Panc1 (cell line): ENCODE measurements around the gene PKN3. TPM values are rescaled to one million over a fixed set of nuclear protein-coding genes. Genes with fewer than 3 reads are reported as not detected.

ENCODE experiments used
- ATAC-seq: fragments of 200-7000 bp; cut with Tn5 transposase; 2 replicates; pipeline ENCODE4 v1.9.1; 2020; ENCODE audit warnings: mild to moderate bottlenecking, moderate library complexity
- BruUV-seq: library from RNA; stranded (reverse); fragments of 400-500 nt; replicated peaks from 2 replicates; lab custom pipeline; 2021; lab: Mats Ljungman, UMichigan
- CTCF ChIA-PET: fragments of 300-600 bp; sonication (Branson Sonifier 250); formaldehyde crosslinking; loops from one replicate; lab custom pipeline; 2022; ENCODE audit warnings: antibody characterized with exemption; lab: Charles Lee
- POLR2A ChIA-PET: fragments of 300-600 bp; sonication (Branson Sonifier 250); formaldehyde crosslinking; loops from one replicate; lab custom pipeline; 2022; ENCODE audit warnings: antibody characterized with exemption; lab: Charles Lee
- DNase-seq: peaks from one replicate; pipeline ENCODE4 v3.0.0-alpha.2; 2010; ENCODE audit warnings: low read depth, low spot score
- H3K27ac ChIP-seq: 2 replicates; pipeline ENCODE4 v1.5.1; 2011; ENCODE audit warnings: mild to moderate bottlenecking, low read length, inconsistent platforms
- H3K27me3 ChIP-seq: fragments of 200-500 bp; sonication (Bioruptor generic); 2 replicates; pipeline ENCODE4 v1.6.0; 2014; ENCODE audit warnings: low read length, inconsistent platforms; ENCODE audit not compliant: control insufficient read depth, insufficient read depth
- H3K36me3 ChIP-seq: fragments of 200-500 bp; sonication (Bioruptor generic); 2 replicates; pipeline ENCODE4 v1.5.1; 2014; ENCODE audit warnings: inconsistent platforms, mild to moderate bottlenecking, low read length, moderate library complexity; ENCODE audit not compliant: control insufficient read depth, insufficient read depth
- H3K4me1 ChIP-seq: 2 replicates; pipeline ENCODE4 v1.5.1; 2011; ENCODE audit warnings: inconsistent platforms, mild to moderate bottlenecking, low read length, moderate library complexity; ENCODE audit not compliant: control insufficient read depth, insufficient read depth
- H3K4me3 ChIP-seq, 2 experiments: 2 replicates each; pipeline ENCODE4 v1.5.1; 2011 to 2012; ENCODE audit warnings: low read depth in 2 of 2, low read length in 2 of 2, mild to moderate bottlenecking in 2 of 2, inconsistent platforms in 1 of 2, moderate library complexity in 1 of 2
- H3K9me3 ChIP-seq: fragments of 200-500 bp; sonication (Bioruptor generic); 2 replicates; pipeline ENCODE4 v1.5.1; 2014; ENCODE audit warnings: low read depth, mild to moderate bottlenecking, inconsistent platforms, low read length, moderate library complexity; ENCODE audit not compliant: control insufficient read depth, insufficient read depth
- POLR2AphosphoS5 ChIP-seq: IDR thresholded peaks from 2 replicates; pipeline ENCODE4 v1.6.1; 2012; ENCODE audit warnings: mild to moderate bottlenecking, low read depth, low read length, moderate library complexity
- SIN3A ChIP-seq: IDR thresholded peaks from 2 replicates; pipeline ENCODE4 v1.6.1; 2012; ENCODE audit warnings: low read depth, mild to moderate bottlenecking, low read length, moderate library complexity, borderline replicate concordance; ENCODE audit not compliant: insufficient read depth
- TCF7L2 ChIP-seq: IDR thresholded peaks from 2 replicates; pipeline ENCODE4 v1.6.1; 2011; ENCODE audit warnings: mild to moderate bottlenecking, low read depth, low read length, inconsistent platforms
- in situ Hi-C: cut with HindIII; loops from 2 replicates; pipeline ENCODE4 v1.10.0; 2016; ENCODE audit warnings: low sequenced_read_pairs, low pct_unique_long_range_greater_than_20kb
- intact Hi-C: fragments of 100-400 bp; cut with micrococcal nuclease; formaldehyde crosslinking; loops from one replicate; pipeline ENCODE4 v1.10.0; 2022; ENCODE audit not compliant: unreplicated experiment
- total RNA-seq: library from RNA; stranded (reverse); gene quantifications from one replicate; pipeline ENCODE4 v1.2.1, GENCODE V29; 2021; ENCODE audit not compliant: unreplicated experiment
- TF ChIP-seq, protein P1 (sequence below), 2 experiments: IDR thresholded peaks; 2 replicates each; pipeline ENCODE4 v1.6.1; 2011 to 2012; ENCODE audit warnings: low read depth in 2 of 2, control low read depth in 1 of 2, low read length in 1 of 2, mild to moderate bottlenecking in 1 of 2, moderate library complexity in 1 of 2; ENCODE audit not compliant: insufficient read depth in 1 of 2
- TF ChIP-seq, protein P2 (sequence below): fragments of 450-650 bp; IDR thresholded peaks from 2 replicates; pipeline ENCODE4 v1.5.1; 2017; ENCODE audit warnings: mild to moderate bottlenecking

Gene PKN3
- total RNA-seq, 1 experiment from 2014 or later = 19.9 TPM

DNA sequence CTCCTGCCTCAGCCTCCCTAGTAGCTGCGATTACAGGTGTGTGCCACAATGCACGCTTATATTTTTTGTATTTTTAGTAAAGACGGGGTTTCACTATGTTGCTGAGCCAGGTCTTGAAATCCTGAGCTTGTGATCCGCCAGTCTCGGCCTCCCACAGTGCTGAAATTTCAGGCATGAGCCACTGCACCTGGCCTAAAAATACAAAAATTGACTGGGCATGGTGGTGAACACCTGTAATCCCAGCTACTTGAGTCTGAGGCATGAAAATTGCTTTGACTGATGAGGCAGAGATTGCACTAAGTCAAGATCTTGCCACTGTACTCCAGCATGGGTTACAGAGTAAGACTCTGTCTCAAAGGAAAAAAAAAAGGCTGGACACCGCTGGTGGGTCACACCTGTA, 32.5 kb upstream of the PKN3 start:
- Histone ChIP-seq H3K27ac (no peak overlapping the region), H3K36me3 (no peaks in the 10 kb centered on the region), H3K27me3 (no peaks in the 10 kb centered on the region), H3K4me3 (no peak overlapping the region), H3K4me1 (no peaks in the 10 kb centered on the region), H3K9me3 (no peaks in the 10 kb centered on the region)
- intact Hi-C loops = no loop called here
- POLR2A ChIA-PET = no interaction called here
- CTCF ChIA-PET = no interaction called here
- BruUV-seq = no TSS peak
- TF ChIP-seq POLR2AphosphoS5 (no peak), SIN3A (no peak), TCF7L2 (no peak)
- TF ChIP-seq, protein P1, sequence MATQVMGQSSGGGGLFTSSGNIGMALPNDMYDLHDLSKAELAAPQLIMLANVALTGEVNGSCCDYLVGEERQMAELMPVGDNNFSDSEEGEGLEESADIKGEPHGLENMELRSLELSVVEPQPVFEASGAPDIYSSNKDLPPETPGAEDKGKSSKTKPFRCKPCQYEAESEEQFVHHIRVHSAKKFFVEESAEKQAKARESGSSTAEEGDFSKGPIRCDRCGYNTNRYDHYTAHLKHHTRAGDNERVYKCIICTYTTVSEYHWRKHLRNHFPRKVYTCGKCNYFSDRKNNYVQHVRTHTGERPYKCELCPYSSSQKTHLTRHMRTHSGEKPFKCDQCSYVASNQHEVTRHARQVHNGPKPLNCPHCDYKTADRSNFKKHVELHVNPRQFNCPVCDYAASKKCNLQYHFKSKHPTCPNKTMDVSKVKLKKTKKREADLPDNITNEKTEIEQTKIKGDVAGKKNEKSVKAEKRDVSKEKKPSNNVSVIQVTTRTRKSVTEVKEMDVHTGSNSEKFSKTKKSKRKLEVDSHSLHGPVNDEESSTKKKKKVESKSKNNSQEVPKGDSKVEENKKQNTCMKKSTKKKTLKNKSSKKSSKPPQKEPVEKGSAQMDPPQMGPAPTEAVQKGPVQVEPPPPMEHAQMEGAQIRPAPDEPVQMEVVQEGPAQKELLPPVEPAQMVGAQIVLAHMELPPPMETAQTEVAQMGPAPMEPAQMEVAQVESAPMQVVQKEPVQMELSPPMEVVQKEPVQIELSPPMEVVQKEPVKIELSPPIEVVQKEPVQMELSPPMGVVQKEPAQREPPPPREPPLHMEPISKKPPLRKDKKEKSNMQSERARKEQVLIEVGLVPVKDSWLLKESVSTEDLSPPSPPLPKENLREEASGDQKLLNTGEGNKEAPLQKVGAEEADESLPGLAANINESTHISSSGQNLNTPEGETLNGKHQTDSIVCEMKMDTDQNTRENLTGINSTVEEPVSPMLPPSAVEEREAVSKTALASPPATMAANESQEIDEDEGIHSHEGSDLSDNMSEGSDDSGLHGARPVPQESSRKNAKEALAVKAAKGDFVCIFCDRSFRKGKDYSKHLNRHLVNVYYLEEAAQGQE (IDR thresholded peaks at IDR 0.05; ENCODE audit: insufficient read depth in 1 of 2, low read depth in 2 of 2, low read length in 1 of 2) = no peak
- TF ChIP-seq, protein P2, sequence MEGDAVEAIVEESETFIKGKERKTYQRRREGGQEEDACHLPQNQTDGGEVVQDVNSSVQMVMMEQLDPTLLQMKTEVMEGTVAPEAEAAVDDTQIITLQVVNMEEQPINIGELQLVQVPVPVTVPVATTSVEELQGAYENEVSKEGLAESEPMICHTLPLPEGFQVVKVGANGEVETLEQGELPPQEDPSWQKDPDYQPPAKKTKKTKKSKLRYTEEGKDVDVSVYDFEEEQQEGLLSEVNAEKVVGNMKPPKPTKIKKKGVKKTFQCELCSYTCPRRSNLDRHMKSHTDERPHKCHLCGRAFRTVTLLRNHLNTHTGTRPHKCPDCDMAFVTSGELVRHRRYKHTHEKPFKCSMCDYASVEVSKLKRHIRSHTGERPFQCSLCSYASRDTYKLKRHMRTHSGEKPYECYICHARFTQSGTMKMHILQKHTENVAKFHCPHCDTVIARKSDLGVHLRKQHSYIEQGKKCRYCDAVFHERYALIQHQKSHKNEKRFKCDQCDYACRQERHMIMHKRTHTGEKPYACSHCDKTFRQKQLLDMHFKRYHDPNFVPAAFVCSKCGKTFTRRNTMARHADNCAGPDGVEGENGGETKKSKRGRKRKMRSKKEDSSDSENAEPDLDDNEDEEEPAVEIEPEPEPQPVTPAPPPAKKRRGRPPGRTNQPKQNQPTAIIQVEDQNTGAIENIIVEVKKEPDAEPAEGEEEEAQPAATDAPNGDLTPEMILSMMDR = no peak
- no peak for DNase-seq
- in situ Hi-C loops = no loop called here
- ATAC-seq = no peak

DNA sequence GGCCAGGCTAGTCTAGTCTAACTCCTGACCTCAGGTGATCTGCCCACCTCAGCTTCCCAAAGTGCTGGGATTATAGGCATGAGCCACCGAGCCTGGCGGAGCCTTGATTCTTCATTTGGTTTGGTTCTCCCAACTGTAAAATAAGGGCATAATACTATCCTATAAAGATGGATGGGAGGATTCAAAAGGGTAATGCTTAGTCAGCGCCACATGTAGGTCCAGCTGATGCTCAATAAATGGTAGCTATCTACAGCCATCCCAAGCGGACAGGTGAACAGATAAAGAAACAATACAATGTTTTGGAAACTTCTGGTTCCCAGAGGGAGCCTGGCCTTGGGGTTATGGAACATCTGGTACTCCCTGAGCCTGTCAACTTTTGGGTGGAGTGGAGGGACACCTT, 26.9 kb upstream of the PKN3 start:
- DNase-seq (no peak), ATAC-seq (no peak)
- Histone ChIP-seq H3K36me3 (no peaks in the 10 kb centered on the region), H3K4me1 (no peaks in the 10 kb centered on the region), H3K4me3 (no peak overlapping the region), H3K9me3 (no peaks in the 10 kb centered on the region), H3K27me3 (no peaks in the 10 kb centered on the region), H3K27ac (no peak overlapping the region)
- TF ChIP-seq, protein P2 = no peak
- no peak for TF ChIP-seq POLR2AphosphoS5
- TF ChIP-seq TCF7L2 = no peak
- TF ChIP-seq SIN3A = no peak
- TF ChIP-seq, protein P1 (IDR thresholded peaks at IDR 0.05; ENCODE audit: insufficient read depth in 1 of 2, low read depth in 2 of 2, low read length in 1 of 2) = no peak
- in situ Hi-C loops = no loop called here
- intact Hi-C loops = no loop called here
- ChIA-PET POLR2A (no interaction called here), CTCF (no interaction called here)
- BruUV-seq = no TSS peak
